Stimulated activated naive B cell treated with anti-CD40 and anti-IgM and Interleukin-4, amounts not matched to agents 10 μg/mL and 1 μg/mL and 100 μg/mL, for 72 hours (primary cell): ENCODE data around the gene C1orf159.

Experiments used
- ATAC-seq, 2 donors: fragments of 150-1000 bp; cut with Tn5 transposase; replicated peaks; 2 replicates each; pipeline ENCODE4 v1.10.0; 2021; ENCODE audit warnings: moderate library complexity in 1 of 2
- DNase-seq: peaks from one replicate; pipeline ENCODE4 v3.0.0; 2021
- H3K27ac Mint-ChIP-seq: one replicate; pipeline ENCODE4 v1.8.0; 2022; ENCODE audit warnings: mild to moderate bottlenecking, mixed read lengths
- H3K27me3 Mint-ChIP-seq, 2 donors: one replicate each; pipeline ENCODE4 v1.8.0; 2022; ENCODE audit warnings: mixed read lengths in 2 of 2
- H3K36me3 Mint-ChIP-seq, 2 donors: one replicate each; pipeline ENCODE4 v1.8.0; 2022; ENCODE audit warnings: mixed read lengths in 2 of 2, mild to moderate bottlenecking in 1 of 2
- H3K4me1 Mint-ChIP-seq, 2 donors: one replicate each; pipeline ENCODE4 v1.8.0; 2022; ENCODE audit warnings: mixed read lengths in 2 of 2, mild to moderate bottlenecking in 1 of 2
- H3K4me3 Mint-ChIP-seq, 2 donors: one replicate each; pipeline ENCODE4 v1.8.0; 2022; ENCODE audit warnings: mild to moderate bottlenecking in 2 of 2, mixed read lengths in 2 of 2, moderate library complexity in 1 of 2
- H3K9me3 Mint-ChIP-seq, 2 donors: one replicate each; pipeline ENCODE4 v1.8.0; 2022; ENCODE audit warnings: mixed read lengths in 2 of 2, mild to moderate bottlenecking in 1 of 2

The C1orf159 gene

GRCh38 chr1:1121611-1122077 lies 5.8 kb upstream of the C1orf159 start:
- no peak overlapping the region for H3K4me3 Mint-ChIP-seq
- no peak overlapping the region for H3K27ac Mint-ChIP-seq
- H3K9me3 Mint-ChIP-seq: peaks cover 6 to 7% of the 10 kb centered on the region in 2 donors
- DNase-seq (no peak), ATAC-seq (peak; percentile 47 to 48)
- H3K27me3 Mint-ChIP-seq: peaks cover 0 to 9% of the 10 kb centered on the region in 2 donors
- peaks cover 19 to 34% of the 10 kb centered on the region in 2 donors for H3K4me1 Mint-ChIP-seq
- peaks cover 4 to 5% of the 10 kb centered on the region in 2 donors for H3K36me3 Mint-ChIP-seq

GRCh38 chr1:1120866-1121591 lies 5.1 kb upstream of the C1orf159 start:
- no peak for DNase-seq
- Mint-ChIP-seq H3K9me3 (peaks cover 6 to 7% of the 10 kb centered on the region in 2 donors), H3K4me1 (peaks cover 19 to 34% of the 10 kb centered on the region in 2 donors), H3K36me3 (peaks cover 4 to 5% of the 10 kb centered on the region in 2 donors), H3K4me3 (no peak overlapping the region), H3K27me3 (peaks cover 0 to 9% of the 10 kb centered on the region in 2 donors), H3K27ac (no peak overlapping the region)
- ATAC-seq: no peak

- DNase-seq: no peak
- Mint-ChIP-seq H3K4me1 (peaks cover 19 to 36% of the 10 kb centered on the region in 2 donors), H3K4me3 (no peak overlapping the region), H3K27me3 (peaks cover 0 to 9% of the 10 kb centered on the region in 2 donors), H3K27ac (no peak overlapping the region), H3K36me3 (peaks cover 4 to 5% of the 10 kb centered on the region in 2 donors), H3K9me3 (peaks cover 6 to 7% of the 10 kb centered on the region in 2 donors)
- ATAC-seq: no peak
Measured at GRCh38 chr1:1120096-1120495, 4.2 kb upstream of the C1orf159 start.

GRCh38 chr1:1119272-1119890 lies 3.5 kb upstream of the C1orf159 start:
- peaks cover 5 to 7% of the 10 kb centered on the region in 2 donors for H3K36me3 Mint-ChIP-seq
- no peak overlapping the region for H3K4me3 Mint-ChIP-seq
- no peak for DNase-seq
- H3K4me1 Mint-ChIP-seq: peaks cover 21 to 39% of the 10 kb centered on the region in 2 donors
- H3K27me3 Mint-ChIP-seq: peaks cover 0 to 9% of the 10 kb centered on the region in 2 donors
- peaks cover 6 to 7% of the 10 kb centered on the region in 2 donors for H3K9me3 Mint-ChIP-seq
- H3K27ac Mint-ChIP-seq: no peak overlapping the region
- no peak for ATAC-seq

- Mint-ChIP-seq H3K27me3 (peaks cover 0 to 9% of the 10 kb centered on the region in 2 donors), H3K27ac (no peak overlapping the region), H3K9me3 (peaks cover 3 to 4% of the 10 kb centered on the region in 2 donors), H3K36me3 (peaks cover 5 to 11% of the 10 kb centered on the region in 2 donors), H3K4me3 (no peak overlapping the region), H3K4me1 (peaks cover 16 to 37% of the 10 kb centered on the region in 2 donors)
- ATAC-seq (no peak), DNase-seq (no peak)
Measured at GRCh38 chr1:1118876-1119220, 3.0 kb upstream of the C1orf159 start.

GRCh38 chr1:1118011-1118875 lies 2.4 kb upstream of the C1orf159 start:
- Mint-ChIP-seq H3K36me3 (peaks cover 5 to 12% of the 10 kb centered on the region in 2 donors), H3K27ac (no peak overlapping the region), H3K4me3 (no peak overlapping the region), H3K9me3 (peaks cover 0 to 4% of the 10 kb centered on the region in 2 donors), H3K27me3 (peaks cover 0 to 9% of the 10 kb centered on the region in 2 donors), H3K4me1 (peaks cover 10 to 30% of the 10 kb centered on the region in 2 donors)
- no peak for DNase-seq
- ATAC-seq: no peak

- H3K9me3 Mint-ChIP-seq: peaks cover 0 to 8% of the 10 kb centered on the region in 2 donors
- peak overlapping the region; percentile 25 to 96 for H3K4me3 Mint-ChIP-seq
- H3K4me1 Mint-ChIP-seq: peaks cover 5 to 23% of the 10 kb centered on the region in 2 donors
- peaks cover 0 to 9% of the 10 kb centered on the region in 2 donors for H3K27me3 Mint-ChIP-seq
- ATAC-seq (no peak), DNase-seq (no peak)
- no peak overlapping the region for H3K27ac Mint-ChIP-seq
- H3K36me3 Mint-ChIP-seq: peaks cover 12 to 17% of the 10 kb centered on the region in 2 donors
Measured at GRCh38 chr1:1117469-1117831, 1.6 kb upstream of the C1orf159 start.

- peak; percentile 2 to 12 for ATAC-seq
- no peak for DNase-seq
- peaks cover 18 to 23% of the 10 kb centered on the region in 2 donors for H3K36me3 Mint-ChIP-seq
Measured at GRCh38 chr1:1116701-1117468, 996 bp upstream of the C1orf159 start.

GRCh38 chr1:1115136-1115785 lies 628 bp downstream of the C1orf159 start:
- Mint-ChIP-seq H3K4me1 (peaks cover 7 to 20% of the 10 kb centered on the region in 2 donors), H3K27me3 (peaks cover 0 to 9% of the 10 kb centered on the region in 2 donors), H3K36me3 (peaks cover 21 to 24% of the 10 kb centered on the region in 2 donors), H3K9me3 (peaks cover 0 to 9% of the 10 kb centered on the region in 2 donors), H3K4me3 (peak overlapping the region; percentile 91 to 96), H3K27ac (peak overlapping the region; percentile 17)
- ATAC-seq (no peak), DNase-seq (no peak)

More at GRCh38 chr1:1116701-1117468, 996 bp upstream of the C1orf159 start:
- peaks cover 0 to 9% of the 10 kb centered on the region in 2 donors for H3K9me3 Mint-ChIP-seq
- peaks cover 0 to 9% of the 10 kb centered on the region in 2 donors for H3K27me3 Mint-ChIP-seq
- peak overlapping the region; percentile 63 to 96 for H3K4me3 Mint-ChIP-seq
- H3K27ac Mint-ChIP-seq: no peak overlapping the region
- H3K4me1 Mint-ChIP-seq: peaks cover 7 to 20% of the 10 kb centered on the region in 2 donors

GRCh38 chr1:1114431-1114830 lies 1.5 kb downstream of the C1orf159 start:
- ATAC-seq: no peak
- Mint-ChIP-seq H3K27ac (peak overlapping the region; percentile 42), H3K27me3 (peaks cover 0 to 7% of the 10 kb centered on the region in 2 donors), H3K9me3 (peaks cover 0 to 9% of the 10 kb centered on the region in 2 donors), H3K4me1 (peaks cover 7 to 20% of the 10 kb centered on the region in 2 donors), H3K36me3 (peaks cover 21 to 24% of the 10 kb centered on the region in 2 donors), H3K4me3 (peak overlapping the region; percentile 75 to 83)
- no peak for DNase-seq

GRCh38 chr1:1112237-1112985 lies 3.5 kb downstream of the C1orf159 start:
- Mint-ChIP-seq H3K4me1 (peaks cover 9 to 20% of the 10 kb centered on the region in 2 donors), H3K9me3 (peaks cover 0 to 9% of the 10 kb centered on the region in 2 donors), H3K27me3 (no peaks in the 10 kb centered on the region), H3K4me3 (no peak overlapping the region), H3K36me3 (peaks cover 24 to 25% of the 10 kb centered on the region in 2 donors), H3K27ac (no peak overlapping the region)
- ATAC-seq (no peak), DNase-seq (no peak)

GRCh38 chr1:1111516-1112236 lies 4.2 kb downstream of the C1orf159 start:
- no peak for DNase-seq
- peaks cover 9 to 12% of the 10 kb centered on the region in 2 donors for H3K4me1 Mint-ChIP-seq
- H3K36me3 Mint-ChIP-seq: peaks cover 24 to 25% of the 10 kb centered on the region in 2 donors
- no peak overlapping the region for H3K4me3 Mint-ChIP-seq
- H3K9me3 Mint-ChIP-seq: peaks cover 0 to 9% of the 10 kb centered on the region in 2 donors
- no peaks in the 10 kb centered on the region for H3K27me3 Mint-ChIP-seq
- no peak overlapping the region for H3K27ac Mint-ChIP-seq
- ATAC-seq: no peak
